Limb (tissue), 2 donors: ENCODE measurements around the gene ST14.

ENCODE experiments used
- DNase-seq, 2 donors: peaks; one replicate each; pipeline ENCODE4 v3.0.0-alpha.2; 2016; ENCODE audit errors: extremely low spot score in 2 of 2

Gene ST14

GRCh38 chr11:130208241-130209127 lies 48.9 kb downstream of the ST14 start:
- no peak for DNase-seq

- no peak for DNase-seq
Observed at GRCh38 chr11:130209128-130209932, 49.7 kb downstream of the ST14 start.

GRCh38 chr11:130209954-130210854 lies 50.6 kb downstream of the ST14 start:
- DNase-seq, result no peak

DNA sequence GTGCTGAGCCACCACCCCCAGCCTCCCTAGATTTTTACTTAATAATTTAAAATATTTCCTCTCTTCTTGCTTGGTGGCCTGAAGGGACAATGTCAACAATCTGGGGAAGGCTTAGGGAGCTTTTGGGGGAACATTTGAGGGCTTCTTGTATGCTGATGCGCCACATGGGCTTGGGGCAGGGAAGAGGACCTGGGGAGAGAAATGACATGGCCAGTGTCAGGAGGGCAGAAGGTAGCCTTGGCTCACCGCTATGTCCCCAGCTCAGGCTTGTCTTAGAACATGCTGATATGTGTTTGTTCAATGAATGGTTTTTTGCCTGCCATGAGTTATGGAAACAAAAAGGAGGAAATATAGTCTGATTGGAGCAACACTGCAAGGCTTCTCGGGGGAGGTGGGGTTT lies 51.6 kb downstream of the ST14 start:
- no peak for DNase-seq

DNA sequence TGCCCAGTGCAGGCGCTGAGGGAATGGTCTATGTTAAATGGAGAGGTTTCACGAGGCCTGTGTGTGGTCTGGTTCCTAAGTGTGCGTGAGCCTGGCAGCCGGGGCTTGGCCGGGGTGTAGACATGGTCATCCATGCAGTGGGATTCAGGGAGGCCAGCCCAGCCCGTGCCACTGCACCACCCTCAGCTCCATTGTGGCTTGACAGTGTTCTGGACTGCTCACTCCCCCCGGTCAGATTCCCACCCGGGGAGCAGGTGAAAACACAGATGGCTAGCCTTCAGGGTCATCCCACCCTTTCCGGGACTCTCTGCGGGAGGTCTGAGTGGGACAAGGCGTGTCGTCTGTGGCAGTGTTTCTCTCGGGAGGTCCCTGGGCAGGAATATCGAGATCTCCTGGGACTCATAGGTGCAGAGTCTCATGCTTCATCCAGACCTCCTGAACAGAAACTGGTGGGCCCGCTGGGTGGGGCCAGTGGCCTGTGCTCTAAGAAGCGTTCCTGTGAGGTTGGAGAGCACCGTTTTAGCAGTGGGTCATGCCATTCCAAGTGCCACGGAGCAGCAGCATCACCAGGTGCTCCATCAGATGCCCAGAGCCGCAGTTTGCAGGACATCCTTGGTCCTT lies 52.3 kb downstream of the ST14 start:
- no peak for DNase-seq

DNA sequence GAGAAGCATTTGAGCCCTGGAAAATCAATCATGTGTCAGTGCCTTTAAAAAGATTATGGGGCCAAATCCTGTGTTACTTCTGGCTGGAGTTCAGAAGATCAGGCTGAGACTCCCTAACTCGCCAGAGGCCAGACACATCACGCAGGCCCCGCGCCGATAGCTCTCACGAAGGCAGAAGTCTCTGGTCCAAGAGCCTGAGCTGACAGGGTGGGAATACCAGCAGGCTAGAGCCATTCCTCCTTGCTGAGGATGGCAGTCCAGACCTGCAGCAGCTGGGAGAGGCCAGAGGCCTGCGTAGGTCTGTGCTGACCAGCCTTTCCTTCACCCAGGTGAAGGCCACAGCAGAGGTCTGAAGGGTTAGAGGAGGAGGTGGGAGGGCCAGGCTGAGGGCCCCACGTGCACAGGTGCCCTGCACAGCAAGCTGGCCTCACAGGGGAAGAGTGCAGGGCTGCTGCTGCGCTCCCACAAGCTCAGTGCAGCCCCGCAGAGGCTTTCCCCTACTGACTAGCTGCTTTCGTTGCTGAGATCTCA lies 52.9 kb downstream of the ST14 start:
- DNase-seq, result no peak

DNA sequence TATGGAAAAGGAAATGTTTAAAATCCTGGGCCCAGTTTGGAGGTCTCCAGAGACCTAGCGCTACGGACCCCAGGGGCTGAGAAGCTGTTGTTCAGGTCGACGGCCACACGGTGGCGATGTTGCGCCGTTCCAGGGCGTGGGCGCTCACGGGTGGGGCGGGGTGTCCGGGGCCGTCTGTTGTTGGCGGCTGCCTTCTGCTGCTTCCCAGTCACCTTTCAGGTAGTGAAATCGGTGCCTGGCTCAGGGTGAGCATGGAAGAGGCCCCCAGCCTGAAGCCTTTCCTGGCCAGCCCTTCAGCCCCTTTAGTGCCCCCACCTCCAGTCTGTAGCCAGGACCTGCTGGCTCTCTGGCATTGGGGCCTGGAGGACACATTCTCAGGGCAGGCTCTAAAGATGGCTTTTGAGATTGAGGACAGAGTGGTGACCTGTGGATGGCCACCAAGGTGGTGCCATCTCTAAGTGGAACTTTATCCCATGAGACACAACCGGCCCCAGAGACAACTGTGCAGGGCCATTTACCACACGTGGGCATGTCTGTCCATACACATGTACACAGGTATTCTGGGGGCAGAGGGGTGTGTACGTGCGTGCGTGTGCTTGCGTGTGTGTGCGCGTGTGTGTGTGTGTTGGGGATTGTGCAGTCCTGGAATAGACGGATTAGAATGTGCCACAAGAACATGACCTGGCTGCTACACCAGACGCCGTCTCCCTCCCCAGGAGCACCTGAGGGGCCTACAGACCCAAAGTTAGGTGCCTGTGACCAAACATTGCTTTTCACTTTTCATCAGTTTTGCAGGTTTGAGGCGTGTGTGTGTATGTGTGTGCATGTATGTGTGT lies 53.8 kb downstream of the ST14 start:
- peak; percentile 45 to 85 for DNase-seq

GRCh38 chr11:130213979-130214281 lies 54.3 kb downstream of the ST14 start:
- no peak for DNase-seq

GRCh38 chr11:130214861-130215530 lies 55.4 kb downstream of the ST14 start:
- DNase-seq, result no peak

- no peak for DNase-seq
Observed at GRCh38 chr11:130215531-130216220, 56.1 kb downstream of the ST14 start.

DNA sequence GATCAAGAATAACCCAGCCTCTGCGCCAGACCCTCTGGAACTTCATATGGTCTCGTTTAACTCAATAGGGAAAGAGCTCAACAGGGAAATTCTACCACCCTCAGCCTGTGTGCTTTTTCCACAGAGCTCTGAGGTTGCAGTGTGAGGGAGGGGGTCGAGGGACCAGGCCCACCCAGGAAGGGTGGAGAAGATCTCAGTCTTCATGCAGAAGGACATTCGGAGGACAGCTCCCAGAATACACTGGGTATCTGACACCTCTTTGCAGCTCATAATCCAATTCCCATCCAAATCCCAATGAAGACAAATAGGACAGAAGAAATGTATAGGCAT lies 56.6 kb downstream of the ST14 start:
- DNase-seq, result no peak

DNA sequence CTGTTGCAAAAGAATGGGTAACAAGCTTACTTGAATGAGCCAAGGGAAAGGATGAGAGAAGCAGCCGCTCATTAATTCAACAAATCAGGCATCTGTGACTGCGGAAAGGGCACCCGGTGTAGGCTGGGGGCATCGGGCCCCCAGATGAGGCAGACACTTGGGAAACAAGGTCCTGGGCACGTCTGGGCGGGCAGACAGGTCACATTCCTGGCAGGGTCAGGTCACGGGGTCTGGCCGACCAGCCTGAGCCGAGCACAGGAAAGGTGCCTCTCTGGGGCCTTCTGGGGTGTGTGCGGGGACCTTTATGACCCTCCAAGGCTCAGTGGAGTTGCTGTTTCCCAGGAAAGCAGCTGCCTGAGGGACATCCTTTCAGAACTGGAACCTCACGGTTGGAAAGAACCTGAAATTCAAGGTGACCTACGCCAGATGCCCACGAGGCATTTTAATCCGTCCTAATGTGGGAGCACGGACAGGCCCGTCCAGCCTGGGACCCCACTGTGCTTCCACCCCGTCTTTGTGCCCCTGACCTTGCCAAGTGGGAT lies 57.1 kb downstream of the ST14 start:
- DNase-seq, result no peak

DNA sequence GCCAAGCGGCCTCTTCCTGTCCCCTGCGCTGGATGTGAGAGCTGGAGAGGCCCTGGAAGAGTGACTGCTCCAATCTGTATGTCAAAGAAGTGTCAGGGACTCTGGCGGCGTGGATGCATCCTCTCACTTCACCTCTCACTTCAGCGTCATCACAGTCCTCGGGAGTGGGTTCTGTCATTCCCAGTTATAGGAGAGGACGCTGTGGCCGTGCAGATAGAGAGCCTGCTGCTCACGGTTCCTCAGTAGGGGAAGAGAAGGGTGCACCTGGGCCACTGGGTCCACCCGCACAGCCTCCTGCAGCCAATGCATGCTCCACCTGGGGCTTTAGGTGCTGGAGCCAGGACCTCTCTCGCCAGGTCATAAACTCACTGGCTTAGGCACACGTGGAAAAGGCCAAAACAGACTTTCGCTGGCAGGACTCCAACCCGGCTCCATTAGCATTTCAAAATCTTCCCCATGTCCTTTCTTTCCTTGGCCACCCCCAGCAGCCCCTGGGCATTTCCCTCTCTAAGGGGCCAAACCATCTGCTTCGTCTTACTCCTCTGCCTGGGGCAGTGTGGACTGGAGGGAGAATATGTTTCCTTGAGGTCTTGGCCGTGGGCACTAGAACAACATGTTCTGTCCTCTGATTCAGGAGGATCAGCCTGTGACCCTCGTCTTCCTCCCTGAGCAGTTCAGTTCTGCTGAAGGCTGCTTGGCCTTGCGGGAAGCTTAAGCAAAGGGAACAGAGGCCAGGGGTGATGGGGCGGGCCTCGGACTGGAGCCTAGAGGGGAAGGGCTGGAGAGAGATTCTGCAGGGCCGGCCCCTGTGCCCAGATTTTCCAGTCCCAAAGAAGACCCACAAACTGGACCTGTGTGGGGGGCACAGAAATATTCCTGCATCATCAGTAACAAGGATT lies 57.8 kb downstream of the ST14 start:
- no peak for DNase-seq

DNA sequence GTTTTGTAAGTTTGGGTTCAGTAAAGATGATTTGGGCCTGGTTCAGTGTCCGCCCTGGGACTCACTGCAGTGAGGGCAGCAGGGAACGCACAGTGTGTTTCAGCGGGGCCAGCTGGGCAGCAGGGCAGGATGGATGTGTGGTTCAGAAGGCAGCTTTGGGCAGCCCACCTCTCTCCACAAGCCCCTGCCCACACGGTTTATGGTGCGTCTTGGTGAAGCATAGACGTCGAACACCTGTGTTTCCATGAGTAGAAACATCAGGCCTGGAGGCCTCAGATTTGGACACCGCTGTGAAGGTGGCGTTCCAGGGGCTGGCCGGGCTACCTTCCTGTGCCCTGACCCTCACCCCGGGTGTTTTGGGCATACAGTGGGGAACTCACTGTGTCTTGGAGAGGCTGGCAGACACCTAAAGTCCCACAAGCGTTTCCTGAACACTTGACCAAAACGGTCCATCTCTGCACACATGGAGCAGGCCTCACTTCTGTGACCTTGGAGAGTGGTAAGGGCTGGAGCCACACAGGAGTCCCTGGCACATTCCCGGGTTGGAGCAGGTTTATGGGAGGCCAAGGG lies 59.0 kb downstream of the ST14 start:
- no peak for DNase-seq

DNA sequence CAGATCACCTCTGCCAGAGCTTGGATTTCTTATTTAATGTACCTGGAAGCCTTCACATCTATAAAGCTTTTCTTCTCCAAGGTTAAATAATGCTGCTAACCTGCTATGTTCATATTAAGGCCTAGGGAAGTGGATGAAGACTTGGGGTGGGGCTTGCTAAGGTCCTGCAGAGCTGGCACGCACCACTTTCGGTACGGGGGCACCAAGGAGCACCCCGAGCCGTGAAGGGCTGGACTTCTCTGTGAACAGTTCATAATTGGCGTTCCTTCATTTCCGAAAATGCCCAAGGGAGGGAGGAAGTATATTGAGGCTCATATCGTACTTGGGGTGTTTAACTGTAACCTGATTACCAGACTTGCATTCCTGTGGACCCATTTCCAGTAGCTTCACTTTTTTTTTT lies 59.6 kb downstream of the ST14 start:
- DNase-seq, result no peak

DNA sequence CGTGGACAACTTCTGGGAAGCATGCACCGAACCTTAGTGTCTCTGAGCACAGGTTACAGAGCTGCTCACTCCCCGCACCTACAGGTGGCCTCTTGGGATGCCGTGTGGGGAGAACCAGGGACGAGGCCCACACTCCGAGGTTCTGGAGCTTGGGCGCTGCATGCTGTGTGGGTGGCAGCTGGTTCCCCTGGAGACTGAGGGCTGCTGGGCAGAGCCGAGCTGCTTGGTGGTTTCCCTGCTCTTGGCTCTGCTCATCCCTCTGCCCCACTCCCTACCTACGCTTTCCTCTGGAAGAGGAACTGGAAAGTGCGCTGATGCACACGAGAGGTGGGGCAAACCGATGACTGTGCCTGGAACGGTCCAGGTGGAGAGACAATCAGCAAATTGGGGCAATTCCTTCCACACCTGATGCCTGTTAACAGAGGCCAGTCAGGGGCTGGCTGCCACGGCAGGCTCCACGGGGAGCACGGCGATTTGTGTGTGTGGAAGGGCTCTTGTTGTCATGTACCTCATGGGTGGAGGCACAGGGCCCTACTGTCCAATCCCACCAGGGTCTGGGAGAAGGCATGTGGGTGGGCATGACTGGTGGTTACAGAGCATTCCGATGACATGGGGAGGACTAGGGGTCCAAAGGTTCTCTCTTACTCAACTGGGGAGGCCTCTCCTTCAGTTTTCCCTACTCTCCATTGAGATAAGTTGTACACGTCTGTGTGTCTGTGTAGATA lies 60.9 kb downstream of the ST14 start:
- no peak for DNase-seq
